ENCODE measurements around the gene PRICKLE4. TPM values are rescaled to one million over a fixed set of nuclear protein-coding genes. Genes with fewer than 3 reads are reported as not detected.

The PRICKLE4 gene
- total and polyA plus RNA-seq, 2 of the 13 experiments (the other 11 are each of a cell fraction or from before 2014, with no cell fraction given): 0.92 to 1.2 TPM

- TF ChIP-seq MBNL3 (CRISPR knock-in tag; conservative IDR thresholded peaks at IDR 0.05) (no peak), LCORL (IDR thresholded peaks at IDR 0.05) (no peak), LCORL (CRISPR knock-in tag; IDR thresholded peaks at IDR 0.05) (peak; percentile 86), CBX2 (IDR thresholded peaks at IDR 0.05; ENCODE audit: low read depth, low read length) (no peak), CBX2 (CRISPR knock-in tag; IDR thresholded peaks at IDR 0.05; ENCODE audit: low read depth) (no peak), ZNF367 (CRISPR knock-in tag; IDR thresholded peaks at IDR 0.05; ENCODE audit: borderline replicate concordance) (no peak), CENPBD1 (CRISPR knock-in tag; IDR thresholded peaks at IDR 0.05; ENCODE audit: borderline replicate concordance, low read depth) (no peak), ZNF670 (CRISPR knock-in tag; IDR thresholded peaks at IDR 0.05; ENCODE audit: borderline replicate concordance) (no peak), THAP8 (CRISPR knock-in tag; IDR thresholded peaks at IDR 0.05; ENCODE audit: borderline replicate concordance) (no peak), MEIS2 (CRISPR knock-in tag; IDR thresholded peaks at IDR 0.05) (no peak), ERF (CRISPR knock-in tag; IDR thresholded peaks at IDR 0.05) (no peak), DRAP1 (CRISPR knock-in tag; IDR thresholded peaks at IDR 0.05) (0 out of 2 replicates have a peak, but pooled peaks have one; percentile 51), ZC3H4 (CRISPR knock-in tag; IDR thresholded peaks at IDR 0.05; ENCODE audit: borderline replicate concordance) (no peak), SMC3 (IDR thresholded peaks at IDR 0.05; ENCODE audit: low read length) (peak; percentile 38; the same call in 1 of the 2 replicates), ZNF10 (CRISPR knock-in tag; IDR thresholded peaks at IDR 0.05; ENCODE audit: borderline replicate concordance, low read depth) (no peak), PAX8 (CRISPR knock-in tag; IDR thresholded peaks at IDR 0.05; ENCODE audit: borderline replicate concordance) (no peak), ZNF552 (CRISPR knock-in tag; IDR thresholded peaks at IDR 0.05; ENCODE audit: borderline replicate concordance) (no peak), FOXO1 (CRISPR knock-in tag; IDR thresholded peaks at IDR 0.05) (peak; percentile 61)
- TF ChIP-seq, protein P1, sequence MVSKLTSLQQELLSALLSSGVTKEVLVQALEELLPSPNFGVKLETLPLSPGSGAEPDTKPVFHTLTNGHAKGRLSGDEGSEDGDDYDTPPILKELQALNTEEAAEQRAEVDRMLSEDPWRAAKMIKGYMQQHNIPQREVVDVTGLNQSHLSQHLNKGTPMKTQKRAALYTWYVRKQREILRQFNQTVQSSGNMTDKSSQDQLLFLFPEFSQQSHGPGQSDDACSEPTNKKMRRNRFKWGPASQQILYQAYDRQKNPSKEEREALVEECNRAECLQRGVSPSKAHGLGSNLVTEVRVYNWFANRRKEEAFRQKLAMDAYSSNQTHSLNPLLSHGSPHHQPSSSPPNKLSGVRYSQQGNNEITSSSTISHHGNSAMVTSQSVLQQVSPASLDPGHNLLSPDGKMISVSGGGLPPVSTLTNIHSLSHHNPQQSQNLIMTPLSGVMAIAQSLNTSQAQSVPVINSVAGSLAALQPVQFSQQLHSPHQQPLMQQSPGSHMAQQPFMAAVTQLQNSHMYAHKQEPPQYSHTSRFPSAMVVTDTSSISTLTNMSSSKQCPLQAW (CRISPR knock-in tag; IDR thresholded peaks at IDR 0.05): no peak
- TF ChIP-seq, protein P2, sequence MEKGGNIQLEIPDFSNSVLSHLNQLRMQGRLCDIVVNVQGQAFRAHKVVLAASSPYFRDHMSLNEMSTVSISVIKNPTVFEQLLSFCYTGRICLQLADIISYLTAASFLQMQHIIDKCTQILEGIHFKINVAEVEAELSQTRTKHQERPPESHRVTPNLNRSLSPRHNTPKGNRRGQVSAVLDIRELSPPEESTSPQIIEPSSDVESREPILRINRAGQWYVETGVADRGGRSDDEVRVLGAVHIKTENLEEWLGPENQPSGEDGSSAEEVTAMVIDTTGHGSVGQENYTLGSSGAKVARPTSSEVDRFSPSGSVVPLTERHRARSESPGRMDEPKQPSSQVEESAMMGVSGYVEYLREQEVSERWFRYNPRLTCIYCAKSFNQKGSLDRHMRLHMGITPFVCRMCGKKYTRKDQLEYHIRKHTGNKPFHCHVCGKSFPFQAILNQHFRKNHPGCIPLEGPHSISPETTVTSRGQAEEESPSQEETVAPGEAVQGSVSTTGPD (CRISPR knock-in tag; IDR thresholded peaks at IDR 0.05): no peak
- TF ChIP-seq, protein P3, sequence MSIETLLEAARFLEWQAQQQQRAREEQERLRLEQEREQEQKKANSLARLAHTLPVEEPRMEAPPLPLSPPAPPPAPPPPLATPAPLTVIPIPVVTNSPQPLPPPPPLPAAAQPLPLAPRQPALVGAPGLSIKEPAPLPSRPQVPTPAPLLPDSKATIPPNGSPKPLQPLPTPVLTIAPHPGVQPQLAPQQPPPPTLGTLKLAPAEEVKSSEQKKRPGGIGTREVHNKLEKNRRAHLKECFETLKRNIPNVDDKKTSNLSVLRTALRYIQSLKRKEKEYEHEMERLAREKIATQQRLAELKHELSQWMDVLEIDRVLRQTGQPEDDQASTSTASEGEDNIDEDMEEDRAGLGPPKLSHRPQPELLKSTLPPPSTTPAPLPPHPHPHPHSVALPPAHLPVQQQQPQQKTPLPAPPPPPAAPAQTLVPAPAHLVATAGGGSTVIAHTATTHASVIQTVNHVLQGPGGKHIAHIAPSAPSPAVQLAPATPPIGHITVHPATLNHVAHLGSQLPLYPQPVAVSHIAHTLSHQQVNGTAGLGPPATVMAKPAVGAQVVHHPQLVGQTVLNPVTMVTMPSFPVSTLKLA (IDR thresholded peaks at IDR 0.05): no peak
- TF ChIP-seq, protein P4, sequence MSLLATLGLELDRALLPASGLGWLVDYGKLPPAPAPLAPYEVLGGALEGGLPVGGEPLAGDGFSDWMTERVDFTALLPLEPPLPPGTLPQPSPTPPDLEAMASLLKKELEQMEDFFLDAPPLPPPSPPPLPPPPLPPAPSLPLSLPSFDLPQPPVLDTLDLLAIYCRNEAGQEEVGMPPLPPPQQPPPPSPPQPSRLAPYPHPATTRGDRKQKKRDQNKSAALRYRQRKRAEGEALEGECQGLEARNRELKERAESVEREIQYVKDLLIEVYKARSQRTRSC (CRISPR knock-in tag; IDR thresholded peaks at IDR 0.05; ENCODE audit: low read depth): no peak
Measured at GRCh38 chr6:41741625-41742490, 38.7 kb upstream of the PRICKLE4 start (continued).

All from HepG2 (cell line).